ENCODE data around the gene KIAA0930.

The KIAA0930 gene

GRCh38 chr22:45197606-45198462 is 42.9 kb downstream of the KIAA0930 start:
- ATAC-seq: no peak
- TF ChIP-seq SNAI2 (CRISPR knock-in tag; IDR thresholded peaks at IDR 0.05) (no peak), ESRRG (CRISPR knock-in tag; IDR thresholded peaks at IDR 0.05) (no peak)

DNA sequence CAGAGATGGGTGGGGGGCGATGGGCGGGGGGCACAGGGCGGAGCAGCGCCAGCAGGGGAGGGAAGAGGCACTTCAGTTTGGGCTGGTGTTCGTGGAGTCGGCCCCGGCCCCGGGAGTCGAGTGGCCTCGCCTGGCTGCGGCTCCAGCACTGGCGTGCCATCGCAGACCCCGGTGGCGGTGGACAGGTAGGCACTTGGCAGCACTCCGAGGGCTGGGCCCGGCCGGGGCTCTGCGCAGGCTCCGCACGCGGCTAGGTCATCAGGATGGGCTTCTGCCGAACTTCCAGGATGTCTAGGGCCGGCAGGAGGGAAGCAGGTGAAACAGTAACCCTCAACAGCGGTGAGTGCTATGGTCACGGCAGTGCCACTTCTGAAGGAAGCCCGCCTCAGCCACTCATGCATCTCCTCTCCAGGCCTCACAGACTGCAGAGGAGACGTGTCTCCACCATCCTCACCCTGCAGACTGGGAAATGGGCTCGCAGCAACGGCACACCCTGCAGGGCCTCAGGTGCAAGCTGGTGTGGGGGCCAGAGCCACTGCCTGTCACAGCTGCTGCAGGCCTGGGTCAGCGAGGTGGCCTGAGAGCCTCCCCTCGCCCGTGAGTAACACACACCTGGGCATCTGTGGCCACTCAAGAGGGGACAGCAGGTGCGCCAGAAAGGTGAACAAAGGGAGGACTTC is 43.6 kb downstream of the KIAA0930 start:
- no peak for ATAC-seq
- TF ChIP-seq ZNF8 (CRISPR knock-in tag; IDR thresholded peaks at IDR 0.05) (no peak), ARNTL (CRISPR knock-in tag; IDR thresholded peaks at IDR 0.05; ENCODE audit: borderline replicate concordance, low read depth) (no peak), RARB (CRISPR knock-in tag; IDR thresholded peaks at IDR 0.05) (no peak), ZC3H10 (CRISPR knock-in tag; IDR thresholded peaks at IDR 0.05) (no peak), ZNF70 (CRISPR knock-in tag; IDR thresholded peaks at IDR 0.05) (no peak), GLIS3 (CRISPR knock-in tag; IDR thresholded peaks at IDR 0.05) (no peak), ZFP30 (CRISPR knock-in tag; IDR thresholded peaks at IDR 0.05) (no peak), CSDC2 (CRISPR knock-in tag; IDR thresholded peaks at IDR 0.05) (no peak), OSR1 (CRISPR knock-in tag; IDR thresholded peaks at IDR 0.05) (no peak), ESRRG (CRISPR knock-in tag; IDR thresholded peaks at IDR 0.05) (no peak), BACH2 (CRISPR knock-in tag; IDR thresholded peaks at IDR 0.05; ENCODE audit: borderline replicate concordance) (no peak), ZFP3 (CRISPR knock-in tag; IDR thresholded peaks at IDR 0.05) (no peak), ISL1 (CRISPR knock-in tag; IDR thresholded peaks at IDR 0.05) (no peak), SNAI2 (CRISPR knock-in tag; IDR thresholded peaks at IDR 0.05) (no peak)
- TF ChIP-seq, protein P1, sequence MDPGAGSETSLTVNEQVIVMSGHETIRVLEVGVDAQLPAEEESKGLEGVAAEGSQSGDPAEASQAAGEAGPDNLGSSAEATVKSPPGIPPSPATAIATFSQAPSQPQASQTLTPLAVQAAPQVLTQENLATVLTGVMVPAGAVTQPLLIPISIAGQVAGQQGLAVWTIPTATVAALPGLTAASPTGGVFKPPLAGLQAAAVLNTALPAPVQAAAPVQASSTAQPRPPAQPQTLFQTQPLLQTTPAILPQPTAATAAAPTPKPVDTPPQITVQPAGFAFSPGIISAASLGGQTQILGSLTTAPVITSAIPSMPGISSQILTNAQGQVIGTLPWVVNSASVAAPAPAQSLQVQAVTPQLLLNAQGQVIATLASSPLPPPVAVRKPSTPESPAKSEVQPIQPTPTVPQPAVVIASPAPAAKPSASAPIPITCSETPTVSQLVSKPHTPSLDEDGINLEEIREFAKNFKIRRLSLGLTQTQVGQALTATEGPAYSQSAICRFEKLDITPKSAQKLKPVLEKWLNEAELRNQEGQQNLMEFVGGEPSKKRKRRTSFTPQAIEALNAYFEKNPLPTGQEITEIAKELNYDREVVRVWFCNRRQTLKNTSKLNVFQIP (CRISPR knock-in tag; IDR thresholded peaks at IDR 0.05; ENCODE audit: borderline replicate concordance, low read depth): no peak
- TF ChIP-seq, protein P2, sequence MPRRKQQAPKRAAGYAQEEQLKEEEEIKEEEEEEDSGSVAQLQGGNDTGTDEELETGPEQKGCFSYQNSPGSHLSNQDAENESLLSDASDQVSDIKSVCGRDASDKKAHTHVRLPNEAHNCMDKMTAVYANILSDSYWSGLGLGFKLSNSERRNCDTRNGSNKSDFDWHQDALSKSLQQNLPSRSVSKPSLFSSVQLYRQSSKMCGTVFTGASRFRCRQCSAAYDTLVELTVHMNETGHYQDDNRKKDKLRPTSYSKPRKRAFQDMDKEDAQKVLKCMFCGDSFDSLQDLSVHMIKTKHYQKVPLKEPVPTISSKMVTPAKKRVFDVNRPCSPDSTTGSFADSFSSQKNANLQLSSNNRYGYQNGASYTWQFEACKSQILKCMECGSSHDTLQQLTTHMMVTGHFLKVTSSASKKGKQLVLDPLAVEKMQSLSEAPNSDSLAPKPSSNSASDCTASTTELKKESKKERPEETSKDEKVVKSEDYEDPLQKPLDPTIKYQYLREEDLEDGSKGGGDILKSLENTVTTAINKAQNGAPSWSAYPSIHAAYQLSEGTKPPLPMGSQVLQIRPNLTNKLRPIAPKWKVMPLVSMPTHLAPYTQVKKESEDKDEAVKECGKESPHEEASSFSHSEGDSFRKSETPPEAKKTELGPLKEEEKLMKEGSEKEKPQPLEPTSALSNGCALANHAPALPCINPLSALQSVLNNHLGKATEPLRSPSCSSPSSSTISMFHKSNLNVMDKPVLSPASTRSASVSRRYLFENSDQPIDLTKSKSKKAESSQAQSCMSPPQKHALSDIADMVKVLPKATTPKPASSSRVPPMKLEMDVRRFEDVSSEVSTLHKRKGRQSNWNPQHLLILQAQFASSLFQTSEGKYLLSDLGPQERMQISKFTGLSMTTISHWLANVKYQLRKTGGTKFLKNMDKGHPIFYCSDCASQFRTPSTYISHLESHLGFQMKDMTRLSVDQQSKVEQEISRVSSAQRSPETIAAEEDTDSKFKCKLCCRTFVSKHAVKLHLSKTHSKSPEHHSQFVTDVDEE (CRISPR knock-in tag; IDR thresholded peaks at IDR 0.05): no peak
- TF ChIP-seq, protein P3, sequence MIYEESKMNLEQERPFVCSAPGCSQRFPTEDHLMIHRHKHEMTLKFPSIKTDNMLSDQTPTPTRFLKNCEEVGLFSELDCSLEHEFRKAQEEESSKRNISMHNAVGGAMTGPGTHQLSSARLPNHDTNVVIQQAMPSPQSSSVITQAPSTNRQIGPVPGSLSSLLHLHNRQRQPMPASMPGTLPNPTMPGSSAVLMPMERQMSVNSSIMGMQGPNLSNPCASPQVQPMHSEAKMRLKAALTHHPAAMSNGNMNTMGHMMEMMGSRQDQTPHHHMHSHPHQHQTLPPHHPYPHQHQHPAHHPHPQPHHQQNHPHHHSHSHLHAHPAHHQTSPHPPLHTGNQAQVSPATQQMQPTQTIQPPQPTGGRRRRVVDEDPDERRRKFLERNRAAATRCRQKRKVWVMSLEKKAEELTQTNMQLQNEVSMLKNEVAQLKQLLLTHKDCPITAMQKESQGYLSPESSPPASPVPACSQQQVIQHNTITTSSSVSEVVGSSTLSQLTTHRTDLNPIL (CRISPR knock-in tag; IDR thresholded peaks at IDR 0.05; ENCODE audit: low read depth): no peak
- TF ChIP-seq, protein P4, sequence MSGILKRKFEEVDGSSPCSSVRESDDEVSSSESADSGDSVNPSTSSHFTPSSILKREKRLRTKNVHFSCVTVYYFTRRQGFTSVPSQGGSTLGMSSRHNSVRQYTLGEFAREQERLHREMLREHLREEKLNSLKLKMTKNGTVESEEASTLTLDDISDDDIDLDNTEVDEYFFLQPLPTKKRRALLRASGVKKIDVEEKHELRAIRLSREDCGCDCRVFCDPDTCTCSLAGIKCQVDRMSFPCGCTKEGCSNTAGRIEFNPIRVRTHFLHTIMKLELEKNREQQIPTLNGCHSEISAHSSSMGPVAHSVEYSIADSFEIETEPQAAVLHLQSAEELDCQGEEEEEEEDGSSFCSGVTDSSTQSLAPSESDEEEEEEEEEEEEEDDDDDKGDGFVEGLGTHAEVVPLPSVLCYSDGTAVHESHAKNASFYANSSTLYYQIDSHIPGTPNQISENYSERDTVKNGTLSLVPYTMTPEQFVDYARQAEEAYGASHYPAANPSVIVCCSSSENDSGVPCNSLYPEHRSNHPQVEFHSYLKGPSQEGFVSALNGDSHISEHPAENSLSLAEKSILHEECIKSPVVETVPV (CRISPR knock-in tag; IDR thresholded peaks at IDR 0.05): no peak

- ATAC-seq: no peak
- no peak for TF ChIP-seq ISL1 (CRISPR knock-in tag; IDR thresholded peaks at IDR 0.05)
- TF ChIP-seq, protein P1 (CRISPR knock-in tag; IDR thresholded peaks at IDR 0.05; ENCODE audit: borderline replicate concordance, low read depth): no peak
- TF ChIP-seq, protein P4 (CRISPR knock-in tag; IDR thresholded peaks at IDR 0.05): no peak
- no peak for TF ChIP-seq OSR1 (CRISPR knock-in tag; IDR thresholded peaks at IDR 0.05)
These were observed 44.4 kb downstream of the KIAA0930 start for GRCh38 chr22:45196308-45196707.

Data from SK-N-SH treated with all-trans-retinoic acid at 6 μM for 48 hours (cell line).